Activated T-helper 2 cell treated with anti-CD3 and anti-CD28 coated beads, Interferon-gamma antibody, Interleukin-2, Interleukin-4, amounts not matched to agents 10 μg/mL and 5 μg/mL and 100 μg/mL, durations not matched to agents 14 hours and 24 hours and 36 hours (primary cell): Measurements from ENCODE around the gene STRAP. TPM values are rescaled to one million over a fixed set of nuclear protein-coding genes. Genes with fewer than 3 reads are reported as not detected.
A peak's percentile ranks its signal among the peaks of the same experiment; 100 is the strongest.

Experiments used
- DNase-seq: peaks from one replicate; pipeline ENCODE4 v3.0.0; 2021; ENCODE audit warnings: low spot score
- H3K27ac Mint-ChIP-seq: one replicate; pipeline ENCODE4 v1.8.0; 2021; ENCODE audit warnings: mixed read lengths
- H3K27me3 Mint-ChIP-seq: one replicate; pipeline ENCODE4 v1.8.0; 2021; ENCODE audit warnings: low read depth, mixed read lengths
- H3K36me3 Mint-ChIP-seq: one replicate; pipeline ENCODE4 v1.8.0; 2021; ENCODE audit warnings: low read depth, mixed read lengths
- H3K4me1 Mint-ChIP-seq: one replicate; pipeline ENCODE4 v1.8.0; 2021; ENCODE audit warnings: low read depth, mixed read lengths
- H3K4me3 Mint-ChIP-seq: one replicate; pipeline ENCODE4 v1.8.0; 2021; ENCODE audit warnings: low read depth, mild to moderate bottlenecking, moderate library complexity, mixed read lengths
- H3K9me3 Mint-ChIP-seq: one replicate; pipeline ENCODE4 v1.8.0; 2021; ENCODE audit warnings: mixed read lengths
- intact Hi-C: fragments of 100-400 bp; cut with micrococcal nuclease; formaldehyde crosslinking; loops from one replicate; pipeline ENCODE4 v1.15.1; 2023
- total RNA-seq: library from RNA; stranded (reverse); gene quantifications from 2 replicates; pipeline ENCODE4 v1.2.3, GENCODE V29; 2022

STRAP gene
- total RNA-seq, 1 donor from 2014 or later: 144 TPM

DNA sequence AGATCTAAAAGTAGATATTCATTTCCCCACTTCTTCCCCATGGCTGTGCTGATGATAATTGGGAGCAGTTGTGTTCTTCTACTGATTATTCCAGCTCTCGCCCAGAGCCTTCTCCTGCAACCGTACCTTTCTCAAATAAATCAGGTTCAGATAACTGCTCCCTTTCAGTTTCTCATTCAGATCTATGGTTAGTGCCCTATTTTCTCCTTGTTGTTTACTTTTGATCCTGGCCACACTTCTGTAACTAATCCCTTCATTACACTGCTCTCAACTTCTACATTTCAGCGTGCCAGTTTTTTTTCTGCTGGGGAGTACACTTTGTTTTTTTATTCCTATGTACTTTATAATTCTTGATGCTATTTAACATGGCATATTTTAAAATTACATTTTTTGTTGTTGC, 2.8 kb upstream of the STRAP start:
- Mint-ChIP-seq H3K27me3 (peaks cover 4% of the 10 kb centered on the region), H3K9me3 (no peaks in the 10 kb centered on the region), H3K4me1 (peaks cover 21% of the 10 kb centered on the region), H3K36me3 (peaks cover 23% of the 10 kb centered on the region), H3K4me3 (no peak overlapping the region), H3K27ac (no peak overlapping the region)
- DNase-seq: no peak
- intact Hi-C loops: no loop called here

DNA sequence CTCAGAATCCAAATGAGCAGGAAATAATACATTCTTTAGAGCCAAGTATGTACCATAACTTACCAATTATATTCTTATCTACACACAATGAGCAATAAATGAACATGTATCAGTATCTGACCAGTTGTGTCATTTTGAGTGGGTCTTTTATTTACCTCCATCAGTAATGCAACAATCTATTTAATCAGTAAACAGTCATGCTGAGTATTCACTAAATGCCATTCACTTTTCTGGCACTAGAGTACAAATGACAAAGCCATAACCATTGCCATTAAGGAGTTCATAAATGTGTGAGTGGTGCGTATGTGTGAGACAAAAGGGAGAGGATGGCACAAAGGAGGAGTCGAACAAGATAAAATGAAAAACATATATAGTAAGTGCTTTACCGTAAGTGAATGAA, 1.5 kb upstream of the STRAP start:
- Mint-ChIP-seq H3K36me3 (peaks cover 35% of the 10 kb centered on the region), H3K27ac (peak overlapping the region; percentile 63), H3K9me3 (no peaks in the 10 kb centered on the region), H3K4me1 (peaks cover 26% of the 10 kb centered on the region), H3K4me3 (peak overlapping the region; percentile 67), H3K27me3 (peaks cover 4% of the 10 kb centered on the region)
- intact Hi-C loops: loop anchor here (5.0 to 10.0 kb wide), 3 partner anchors 96 to 1108 kb away; partner anchors contain the start of genes ARHGDIB and EPS8
- no peak for DNase-seq

DNA sequence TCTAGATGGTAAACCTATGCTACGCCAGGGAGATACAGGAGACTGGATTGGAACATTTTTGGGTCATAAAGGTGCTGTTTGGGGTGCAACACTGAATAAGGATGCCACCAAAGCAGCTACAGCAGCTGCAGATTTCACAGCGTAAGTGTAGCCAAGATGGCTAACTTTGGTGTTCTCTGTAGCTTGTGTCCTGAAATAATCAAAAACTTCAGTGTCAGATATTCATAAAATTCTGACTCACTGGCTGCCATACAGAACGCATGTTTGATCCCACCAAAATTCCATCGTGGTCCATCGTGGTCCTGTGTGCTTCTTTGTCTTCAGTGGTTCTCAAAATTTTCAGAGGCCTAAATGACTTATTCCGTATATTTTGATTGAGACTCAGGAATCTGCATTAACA, 1.3 kb downstream of the STRAP start:
- Mint-ChIP-seq H3K9me3 (no peaks in the 10 kb centered on the region), H3K4me1 (peaks cover 40% of the 10 kb centered on the region), H3K36me3 (peaks cover 53% of the 10 kb centered on the region)

DNA sequence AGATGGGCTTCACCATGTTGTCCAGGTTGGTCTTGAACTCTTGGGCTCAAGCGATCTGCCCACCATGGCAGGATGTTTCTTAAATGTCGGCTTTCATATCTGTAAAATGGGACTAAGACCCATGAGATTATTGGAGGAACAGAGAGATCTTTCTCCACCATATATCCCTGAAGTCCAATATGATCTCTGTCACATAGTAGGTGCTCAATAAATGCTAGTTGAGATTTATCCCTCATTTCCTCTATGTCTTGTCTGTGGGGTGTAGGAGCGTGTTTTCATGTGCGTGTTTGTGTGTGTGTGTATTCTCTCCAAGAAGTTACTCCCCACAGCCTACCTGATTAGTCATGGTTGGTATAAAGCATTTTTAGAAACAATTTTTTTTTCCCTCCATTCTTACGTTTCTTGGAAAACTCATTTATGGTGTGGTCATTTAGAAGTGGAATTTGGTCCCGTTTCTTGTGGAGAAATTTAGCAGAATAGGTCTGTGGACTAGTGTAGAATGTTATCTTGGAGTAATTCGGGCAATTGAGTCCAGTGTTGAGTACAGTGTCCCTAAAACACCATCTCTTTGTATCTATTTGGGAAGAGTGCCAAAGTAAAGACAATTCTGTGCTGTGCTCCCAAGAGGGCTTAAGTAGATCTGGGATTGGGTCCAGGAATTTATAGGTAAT, 4.3 kb downstream of the STRAP start:
- Mint-ChIP-seq H3K4me3 (no peak overlapping the region), H3K27me3 (no peaks in the 10 kb centered on the region), H3K9me3 (no peaks in the 10 kb centered on the region), H3K36me3 (peaks cover 70% of the 10 kb centered on the region), H3K27ac (no peak overlapping the region), H3K4me1 (peaks cover 44% of the 10 kb centered on the region)
- intact Hi-C loops: loop anchor here (10.0 kb wide), 1 partner anchor 102 kb away; the partner anchor contains the start of gene EPS8
- no peak for DNase-seq

More for the DNA sequence above, 1.3 kb downstream of the STRAP start:
- intact Hi-C loops: loop anchor here (2.0 to 10.0 kb wide), 4 partner anchors 15 to 1111 kb away; partner anchors contain the start of genes ARHGDIB and EPS8
- H3K27ac Mint-ChIP-seq: peak overlapping the region; percentile 96
- H3K4me3 Mint-ChIP-seq: peak overlapping the region; percentile 93
- H3K27me3 Mint-ChIP-seq: no peaks in the 10 kb centered on the region
- no peak for DNase-seq

DNA sequence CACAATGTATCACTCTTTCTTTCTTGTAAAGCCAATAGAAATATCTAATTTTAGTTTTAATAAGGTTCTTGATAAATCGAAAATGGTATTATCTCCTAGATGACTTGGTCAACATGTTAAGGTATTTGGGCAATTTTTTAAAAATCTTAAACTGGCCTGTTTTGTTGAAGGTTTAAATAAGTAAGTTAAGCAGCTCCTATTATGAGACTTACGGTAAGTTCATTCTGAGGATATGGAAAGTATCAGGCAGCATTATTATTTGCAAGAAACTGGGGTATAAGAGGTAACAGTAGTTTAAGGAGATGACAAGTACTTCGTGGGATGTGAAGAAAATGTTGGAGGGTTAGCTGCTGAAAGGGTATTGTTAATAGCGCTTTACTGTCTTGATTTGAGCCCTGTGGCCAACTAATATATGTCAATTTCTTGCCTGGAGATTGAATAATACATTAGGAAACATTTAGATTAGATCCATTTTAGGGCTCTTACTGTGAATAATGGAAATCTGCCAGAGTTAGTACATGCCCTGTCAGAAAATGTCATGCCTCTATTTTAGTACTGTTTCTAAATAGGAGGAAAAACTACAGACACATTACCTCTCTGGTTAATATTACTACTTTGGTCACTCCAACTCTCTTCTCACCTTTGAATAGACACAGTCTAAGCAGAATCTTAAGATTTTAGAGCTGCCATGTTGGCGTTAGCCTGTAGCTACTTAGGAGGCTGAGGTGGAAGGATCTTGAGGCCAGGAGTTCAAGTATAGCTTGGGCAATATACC, 5.0 kb downstream of the STRAP start:
- peaks cover 39% of the 10 kb centered on the region for H3K4me1 Mint-ChIP-seq
- peaks cover 73% of the 10 kb centered on the region for H3K36me3 Mint-ChIP-seq
- intact Hi-C loops: loop anchor here (10.0 kb wide), 1 partner anchor 102 kb away; the partner anchor contains the start of gene EPS8
- no peaks in the 10 kb centered on the region for H3K27me3 Mint-ChIP-seq
- H3K4me3 Mint-ChIP-seq: no peak overlapping the region
- DNase-seq: no peak
- H3K27ac Mint-ChIP-seq: no peak overlapping the region
- no peaks in the 10 kb centered on the region for H3K9me3 Mint-ChIP-seq

DNA sequence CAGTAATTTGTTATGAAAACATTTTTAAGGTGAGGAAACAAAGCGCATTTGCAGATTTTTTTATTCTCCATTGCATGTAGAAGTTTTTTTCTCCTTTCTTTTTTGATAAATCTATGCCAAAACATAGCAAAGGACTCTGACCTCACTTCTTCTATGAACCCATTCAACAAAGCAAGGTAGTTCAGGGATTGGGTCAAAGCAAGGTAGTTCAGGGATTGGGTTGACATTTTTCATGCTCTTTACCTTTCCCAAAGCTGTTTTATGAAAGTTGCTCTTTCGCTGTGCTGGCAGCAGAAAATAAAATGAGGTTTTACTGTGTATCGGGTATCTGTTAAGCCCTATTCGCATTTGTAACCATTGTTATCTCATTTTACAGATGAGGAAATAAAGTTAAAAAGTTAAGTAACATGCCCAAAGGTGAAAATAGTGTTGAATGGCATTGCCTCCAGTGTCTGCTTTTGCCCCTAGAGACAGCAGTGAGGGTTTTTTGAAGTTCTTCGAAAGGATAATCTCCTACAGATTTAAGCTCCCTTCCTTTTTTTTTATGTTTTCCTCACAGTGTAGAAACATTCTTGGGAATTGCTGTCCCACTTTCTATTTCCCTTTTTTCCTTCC, 10.6 kb downstream of the STRAP start:
- H3K27me3 Mint-ChIP-seq: no peaks in the 10 kb centered on the region
- H3K9me3 Mint-ChIP-seq: no peaks in the 10 kb centered on the region
- H3K4me1 Mint-ChIP-seq: peaks cover 16% of the 10 kb centered on the region
- no peak overlapping the region for H3K4me3 Mint-ChIP-seq
- H3K27ac Mint-ChIP-seq: no peak overlapping the region
- no peak for DNase-seq
- intact Hi-C loops: no loop called here
- peaks cover 47% of the 10 kb centered on the region for H3K36me3 Mint-ChIP-seq

DNA sequence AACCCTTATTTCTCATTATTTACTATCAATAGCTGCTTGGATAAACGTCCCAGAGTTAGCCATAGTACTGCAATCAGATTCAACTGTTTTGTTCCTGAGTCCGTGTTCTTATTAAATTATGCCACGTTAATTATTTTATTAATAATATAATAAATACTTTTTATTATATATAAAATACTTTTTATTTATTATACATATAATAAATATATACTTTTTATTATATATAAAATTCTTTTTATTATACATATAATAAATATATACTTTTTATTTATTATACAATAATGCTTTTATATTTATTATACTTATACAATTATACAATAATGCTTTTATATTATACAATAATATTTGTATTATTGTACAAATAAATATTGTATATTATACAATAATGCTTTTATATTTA, 11.1 kb downstream of the STRAP start:
- no peak for DNase-seq
- no peak overlapping the region for H3K27ac Mint-ChIP-seq
- intact Hi-C loops: no loop called here
- peaks cover 50% of the 10 kb centered on the region for H3K36me3 Mint-ChIP-seq
- H3K9me3 Mint-ChIP-seq: no peaks in the 10 kb centered on the region
- no peak overlapping the region for H3K4me3 Mint-ChIP-seq
- H3K27me3 Mint-ChIP-seq: no peaks in the 10 kb centered on the region
- peaks cover 14% of the 10 kb centered on the region for H3K4me1 Mint-ChIP-seq

DNA sequence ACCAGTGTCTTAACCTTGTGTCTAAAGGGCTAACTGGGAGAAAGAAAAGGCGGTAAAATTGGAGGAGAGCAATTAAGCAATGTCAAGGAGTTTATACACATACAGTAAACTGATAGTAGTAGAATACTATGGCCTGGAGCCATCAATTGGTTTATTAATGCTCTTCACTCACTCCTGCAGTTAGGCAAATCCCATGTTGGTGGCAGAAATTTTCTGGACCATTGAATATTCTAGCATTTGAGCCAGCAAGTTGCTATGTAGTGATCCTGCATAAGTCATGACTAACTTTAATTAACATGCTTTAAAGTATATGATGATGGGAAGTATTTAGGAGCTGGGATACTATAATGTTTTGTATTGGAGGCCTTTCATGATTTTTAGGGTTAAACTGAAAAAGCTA, 14.7 kb downstream of the STRAP start:
- H3K4me3 Mint-ChIP-seq: no peak overlapping the region
- H3K9me3 Mint-ChIP-seq: no peaks in the 10 kb centered on the region
- DNase-seq: no peak
- H3K27me3 Mint-ChIP-seq: no peaks in the 10 kb centered on the region
- peaks cover 7% of the 10 kb centered on the region for H3K4me1 Mint-ChIP-seq
- intact Hi-C loops: no loop called here
- peaks cover 54% of the 10 kb centered on the region for H3K36me3 Mint-ChIP-seq
- H3K27ac Mint-ChIP-seq: no peak overlapping the region

DNA sequence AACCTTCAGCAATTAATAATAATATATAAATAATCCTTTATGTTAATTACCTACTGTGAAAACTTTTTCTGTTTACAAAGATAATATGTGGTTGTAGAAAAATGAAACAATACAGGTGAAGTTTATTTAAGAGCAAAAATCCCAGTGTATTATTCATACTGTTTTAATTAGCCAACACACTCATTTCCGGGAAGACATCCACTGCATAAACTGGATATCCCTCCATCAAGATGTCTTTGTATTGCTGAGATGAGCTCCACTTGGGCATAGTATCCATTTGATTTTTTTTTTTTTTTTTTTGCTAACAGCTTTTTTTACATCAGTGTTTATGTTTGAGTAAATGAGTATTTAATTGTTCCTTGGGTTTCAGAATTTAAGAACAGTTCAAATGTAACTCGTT, 15.2 kb downstream of the STRAP start:
- Mint-ChIP-seq H3K9me3 (no peaks in the 10 kb centered on the region), H3K4me1 (peaks cover 7% of the 10 kb centered on the region), H3K36me3 (peaks cover 57% of the 10 kb centered on the region), H3K27me3 (no peaks in the 10 kb centered on the region), H3K4me3 (no peak overlapping the region), H3K27ac (no peak overlapping the region)
- intact Hi-C loops: no loop called here
- no peak for DNase-seq

DNA sequence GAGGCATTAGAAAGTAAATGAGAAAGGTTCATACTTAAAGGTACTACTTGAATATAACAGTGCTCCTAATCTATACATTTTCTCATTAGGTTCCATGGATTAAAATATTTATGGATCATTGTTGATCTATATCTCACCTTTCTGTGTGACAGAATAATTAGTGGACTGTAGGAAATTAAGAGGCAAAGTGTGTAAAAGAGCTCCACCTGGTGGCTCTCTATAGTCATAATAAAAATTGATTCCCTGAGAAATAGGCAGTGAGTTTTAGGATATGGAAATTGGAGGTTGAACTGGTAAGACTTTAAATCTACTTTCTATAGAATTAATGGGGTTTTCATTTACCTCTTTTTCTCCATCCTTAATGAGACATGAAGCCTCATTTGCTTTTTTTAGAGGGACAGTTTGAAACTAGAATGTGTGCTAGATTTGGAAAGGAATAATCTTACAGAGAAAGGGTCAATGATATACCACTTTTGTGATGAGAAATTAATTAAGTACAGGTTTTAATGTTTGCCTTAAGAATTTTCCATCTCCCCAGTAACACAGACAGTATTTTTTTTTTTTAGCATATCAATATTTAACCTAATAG, 17.2 kb downstream of the STRAP start:
- Mint-ChIP-seq H3K4me3 (no peak overlapping the region), H3K4me1 (peaks cover 7% of the 10 kb centered on the region), H3K27ac (no peak overlapping the region), H3K36me3 (peaks cover 57% of the 10 kb centered on the region), H3K27me3 (no peaks in the 10 kb centered on the region), H3K9me3 (no peaks in the 10 kb centered on the region)
- no peak for DNase-seq
- intact Hi-C loops: loop anchor here (1.0 to 2.0 kb wide), 2 partner anchors 17 to 309 kb away; partner anchors contain the start of gene STRAP

DNA sequence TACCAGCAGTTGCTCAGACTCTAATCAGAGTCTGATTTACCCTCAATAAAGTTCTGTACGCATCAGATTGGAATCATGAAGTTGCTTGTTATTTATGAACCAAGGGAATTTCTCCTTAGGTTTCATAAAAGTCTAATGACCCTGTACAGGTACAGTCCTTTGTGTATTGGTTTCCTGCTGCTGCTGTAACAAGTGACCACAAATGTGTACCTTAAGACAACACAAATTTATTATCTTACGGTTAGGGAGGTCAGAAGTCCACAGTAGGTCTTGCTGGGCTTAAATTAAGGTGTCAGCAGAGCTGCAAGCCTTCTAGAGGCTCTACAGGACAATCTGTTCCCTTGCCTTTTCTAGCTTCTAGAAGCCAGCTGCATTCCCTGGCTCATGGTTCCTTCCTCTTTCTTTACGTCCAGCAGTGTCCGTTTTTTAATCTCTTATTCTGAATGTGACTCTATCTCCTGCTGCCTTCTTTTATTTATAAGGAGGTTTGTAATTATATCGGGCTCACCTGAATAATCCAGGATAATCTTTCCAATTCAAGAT, 22.3 kb downstream of the STRAP start:
- H3K36me3 Mint-ChIP-seq: peaks cover 36% of the 10 kb centered on the region
- no peaks in the 10 kb centered on the region for H3K4me1 Mint-ChIP-seq
- DNase-seq: no peak
- no peaks in the 10 kb centered on the region for H3K27me3 Mint-ChIP-seq
- H3K4me3 Mint-ChIP-seq: no peak overlapping the region
- no peak overlapping the region for H3K27ac Mint-ChIP-seq
- no peaks in the 10 kb centered on the region for H3K9me3 Mint-ChIP-seq
- intact Hi-C loops: no loop called here

DNA sequence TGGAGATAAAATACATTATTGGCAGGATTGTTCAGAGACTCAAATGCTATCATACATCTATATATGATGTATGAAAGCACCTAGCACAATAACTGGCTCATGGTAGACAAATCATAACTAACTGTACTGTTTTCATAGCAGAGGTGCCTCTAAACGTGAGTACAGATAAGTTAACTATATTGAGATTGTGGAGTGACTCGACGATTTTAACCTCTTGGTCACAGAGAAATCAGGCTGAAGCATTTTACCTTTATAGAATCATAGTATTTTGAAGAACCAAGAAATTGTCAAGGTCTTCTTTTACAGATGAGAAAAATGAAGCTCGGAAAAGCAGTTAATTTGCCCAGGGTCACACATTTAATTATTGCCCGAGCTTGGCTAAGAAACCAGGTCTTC, 28.3 kb downstream of the STRAP start:
- Mint-ChIP-seq H3K27ac (no peak overlapping the region), H3K27me3 (no peaks in the 10 kb centered on the region), H3K4me3 (peak overlapping the region; percentile 77), H3K4me1 (peaks cover 20% of the 10 kb centered on the region), H3K36me3 (no peaks in the 10 kb centered on the region), H3K9me3 (no peaks in the 10 kb centered on the region)
- no peak for DNase-seq
- intact Hi-C loops: no loop called here
